Brain microvascular endothelial cell (primary cell): Measurements from ENCODE around the gene CCDC8.
A peak's percentile ranks its signal among the peaks of the same experiment; 100 is the strongest.

Source experiments
- DNase-seq: peaks from one replicate; pipeline ENCODE4 v3.0.0-alpha.2; 2020
- H3K27ac ChIP-seq: fragments of 250-450 bp; sonication (Bioruptor Pico); 2 replicates; pipeline ENCODE4 v1.5.1; 2020; ENCODE audit warnings: mild to moderate bottlenecking, moderate library complexity
- H3K27me3 ChIP-seq: fragments of 250-450 bp; sonication (Bioruptor Pico); replicated peaks from 2 replicates; pipeline ENCODE4 v1.5.1; 2020; ENCODE audit warnings: mild to moderate bottlenecking
- H3K36me3 ChIP-seq: fragments of 250-450 bp; sonication (Bioruptor Pico); replicated peaks from 2 replicates; pipeline ENCODE4 v1.5.1; 2020; ENCODE audit warnings: mild to moderate bottlenecking
- H3K4me3 ChIP-seq: 2 replicates; pipeline ENCODE4 v1.5.1; 2011; ENCODE audit warnings: low read depth, mild to moderate bottlenecking, control low read depth, low read length, moderate library complexity
- CTCF ChIP-seq: IDR thresholded peaks from 2 replicates; pipeline ENCODE4 v1.5.1; 2011; ENCODE audit warnings: low read depth, mild to moderate bottlenecking, moderate library complexity, low read length, control low read depth, inconsistent platforms; ENCODE audit errors: missing control alignments
- in situ Hi-C: cut with HindIII; loops from 2 replicates; pipeline ENCODE4 v1.10.0; 2017; ENCODE audit warnings: low sequenced_read_pairs, low pct_ligation_motif_present

The CCDC8 gene

GRCh38 chr19:46408664-46409039 lies 4.7 kb downstream of the CCDC8 start:
- TF ChIP-seq CTCF: no peak
- Histone ChIP-seq H3K36me3 (no peaks in the 10 kb centered on the region), H3K27me3 (no peaks in the 10 kb centered on the region), H3K4me3 (no peak overlapping the region), H3K27ac (no peak overlapping the region)
- no peak for DNase-seq
- in situ Hi-C loops: no loop called here

GRCh38 chr19:46407856-46408663 lies 5.3 kb downstream of the CCDC8 start:
- no peak overlapping the region for H3K27ac ChIP-seq
- no peaks in the 10 kb centered on the region for H3K36me3 ChIP-seq
- no peaks in the 10 kb centered on the region for H3K27me3 ChIP-seq
- in situ Hi-C loops: no loop called here
- TF ChIP-seq CTCF: no peak
- DNase-seq: no peak
- no peak overlapping the region for H3K4me3 ChIP-seq

- no peak for TF ChIP-seq CTCF
- in situ Hi-C loops: no loop called here
- Histone ChIP-seq H3K36me3 (no peaks in the 10 kb centered on the region), H3K27me3 (no peaks in the 10 kb centered on the region), H3K4me3 (no peak overlapping the region), H3K27ac (no peak overlapping the region)
- DNase-seq: no peak
These were observed 6.4 kb downstream of the CCDC8 start for GRCh38 chr19:46406976-46407375.

GRCh38 chr19:46404753-46405468 lies 8.5 kb downstream of the CCDC8 start:
- H3K4me3 ChIP-seq: peak overlapping the region; percentile 40
- H3K27me3 ChIP-seq: no peaks in the 10 kb centered on the region
- peak; percentile 37 for DNase-seq
- TF ChIP-seq CTCF: peak; percentile 59
- H3K36me3 ChIP-seq: no peaks in the 10 kb centered on the region
- in situ Hi-C loops: no loop called here
- H3K27ac ChIP-seq: no peak overlapping the region

- H3K4me3 ChIP-seq: peak overlapping the region; percentile 40
- H3K36me3 ChIP-seq: no peaks in the 10 kb centered on the region
- no peaks in the 10 kb centered on the region for H3K27me3 ChIP-seq
- no peak for TF ChIP-seq CTCF
- H3K27ac ChIP-seq: no peak overlapping the region
- DNase-seq: no peak
- in situ Hi-C loops: no loop called here
These were observed 9.2 kb downstream of the CCDC8 start for GRCh38 chr19:46404055-46404752.
